Stromal cell of bone marrow (primary cell): ENCODE data around the gene LRRC27.

Experiments
- DNase-seq: peaks from one replicate; pipeline ENCODE4 v3.0.0-alpha.2; 2012; ENCODE audit warnings: low read depth

LRRC27 gene

DNA sequence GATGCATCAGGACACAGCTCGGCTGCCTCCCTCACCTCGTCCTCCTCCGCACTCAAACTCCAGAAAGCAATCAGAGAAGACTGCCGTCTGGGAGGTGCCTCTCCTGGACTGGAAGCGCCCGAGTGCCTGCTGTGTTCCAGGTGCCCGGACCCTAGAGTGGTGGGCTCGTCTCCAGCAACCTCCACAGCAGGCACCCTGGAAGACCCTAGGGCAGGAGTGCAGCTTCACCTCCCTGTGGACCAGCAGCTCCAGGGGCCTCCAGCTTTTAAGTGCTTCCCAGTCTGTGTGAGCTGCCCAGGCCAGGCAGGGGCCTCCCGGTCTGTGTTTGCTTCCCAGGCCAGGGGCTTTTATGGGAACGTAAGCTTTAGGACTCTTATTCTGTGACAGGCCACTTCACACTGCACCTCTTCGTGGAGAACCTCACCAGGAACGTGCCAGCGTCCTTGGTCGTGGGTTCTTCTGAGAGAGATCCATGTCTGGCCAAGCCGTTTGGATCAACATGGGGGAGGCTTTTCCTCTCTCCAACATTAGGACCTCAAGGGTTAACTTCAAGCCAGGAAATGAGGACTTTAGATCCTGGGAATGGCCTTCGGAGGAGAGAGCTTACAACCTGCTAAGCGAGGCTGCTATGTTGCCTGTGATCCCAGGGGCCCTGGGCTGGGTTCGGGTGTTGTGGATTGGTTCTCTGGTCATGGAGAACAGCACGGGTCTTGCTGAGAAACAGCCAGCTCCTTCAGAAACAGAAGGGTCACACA lies 59.1 kb downstream of the LRRC27 start:
- no peak for DNase-seq

DNA sequence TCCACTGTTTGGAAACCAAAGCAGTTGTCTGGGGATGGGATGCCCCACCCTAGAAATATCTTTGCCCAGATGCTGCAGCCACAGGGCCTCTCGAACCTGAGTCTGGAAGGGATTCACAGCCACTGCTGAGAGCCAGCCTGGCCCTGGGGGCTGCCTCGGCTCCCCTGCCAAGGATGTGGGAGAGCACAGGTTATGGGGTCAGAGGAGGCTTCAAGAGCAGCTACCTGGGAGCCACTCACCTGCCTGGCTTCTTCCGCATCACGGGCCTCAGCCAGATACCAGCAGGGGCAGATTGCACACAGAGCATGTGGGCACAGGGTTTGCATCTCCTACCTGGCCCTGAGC lies 59.7 kb downstream of the LRRC27 start:
- no peak for DNase-seq

DNA sequence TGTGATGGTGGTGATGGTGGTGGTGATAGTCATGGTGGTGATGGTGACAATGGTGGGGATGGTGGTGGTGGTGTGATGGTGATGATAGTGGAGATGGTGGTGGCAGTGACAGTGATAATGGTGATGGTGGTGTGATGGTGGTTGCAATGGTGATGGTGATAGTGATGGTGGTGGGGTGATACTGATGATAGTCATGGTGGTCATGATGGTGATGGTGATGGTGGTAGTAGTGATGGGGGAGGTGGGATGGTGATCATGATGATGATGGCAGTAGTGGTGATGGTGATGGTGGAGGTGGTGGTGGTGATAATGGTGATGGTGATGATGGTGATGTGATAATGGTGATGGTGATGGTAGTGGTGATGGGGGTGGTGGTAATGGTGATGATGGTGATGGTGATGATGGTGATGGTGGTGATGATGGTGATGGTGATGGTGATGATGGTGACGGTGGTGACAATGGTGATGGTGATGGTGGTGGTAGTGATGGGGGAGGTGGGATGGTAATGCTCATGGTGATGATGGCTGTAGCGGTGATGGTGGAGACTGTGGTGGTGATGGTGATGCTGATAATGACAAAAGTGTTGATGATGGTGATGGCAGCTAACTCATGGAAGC lies 60.3 kb downstream of the LRRC27 start:
- DNase-seq, result no peak

DNA sequence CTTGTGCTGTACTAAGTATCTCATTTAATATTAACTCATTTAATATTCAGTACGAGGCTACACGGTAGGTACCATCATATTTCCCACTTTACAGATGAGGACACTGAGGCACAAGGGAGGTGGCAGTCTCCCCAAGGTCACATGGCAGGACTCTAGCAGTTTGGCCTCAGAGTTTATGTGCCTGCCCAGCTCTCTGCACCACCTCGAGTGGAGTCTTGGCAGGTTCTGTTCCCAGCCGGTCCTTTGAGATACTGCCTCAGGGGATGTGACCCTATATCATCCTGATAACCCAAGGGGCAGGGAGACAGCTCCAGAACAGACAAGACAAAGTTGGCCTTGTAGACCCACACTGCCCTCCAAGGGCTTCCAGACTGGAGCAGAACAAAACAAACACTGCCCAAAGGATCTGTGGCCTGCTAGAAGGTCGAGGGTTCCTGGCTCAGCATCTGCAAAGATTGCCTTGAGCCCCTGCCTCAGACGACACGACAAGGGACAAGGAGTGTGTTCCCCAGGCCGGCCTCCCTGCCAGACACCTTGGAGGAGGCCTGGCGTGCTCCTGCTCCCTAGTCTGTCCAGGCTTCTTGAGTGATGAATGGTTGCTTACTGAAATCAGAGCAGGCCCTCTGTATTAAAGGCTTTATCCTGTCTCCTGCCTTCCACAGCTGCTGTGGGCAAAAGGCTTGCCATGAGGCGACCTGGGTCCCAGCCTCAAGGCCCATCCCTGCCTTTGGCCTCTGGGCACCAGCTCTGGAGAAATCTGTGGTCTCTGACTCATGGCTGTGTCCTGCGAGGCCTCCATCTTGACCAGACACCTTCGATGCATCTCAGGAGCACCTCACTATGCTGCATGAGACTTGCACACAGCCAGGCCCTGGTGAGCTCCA lies 61.1 kb downstream of the LRRC27 start:
- DNase-seq, result no peak

DNA sequence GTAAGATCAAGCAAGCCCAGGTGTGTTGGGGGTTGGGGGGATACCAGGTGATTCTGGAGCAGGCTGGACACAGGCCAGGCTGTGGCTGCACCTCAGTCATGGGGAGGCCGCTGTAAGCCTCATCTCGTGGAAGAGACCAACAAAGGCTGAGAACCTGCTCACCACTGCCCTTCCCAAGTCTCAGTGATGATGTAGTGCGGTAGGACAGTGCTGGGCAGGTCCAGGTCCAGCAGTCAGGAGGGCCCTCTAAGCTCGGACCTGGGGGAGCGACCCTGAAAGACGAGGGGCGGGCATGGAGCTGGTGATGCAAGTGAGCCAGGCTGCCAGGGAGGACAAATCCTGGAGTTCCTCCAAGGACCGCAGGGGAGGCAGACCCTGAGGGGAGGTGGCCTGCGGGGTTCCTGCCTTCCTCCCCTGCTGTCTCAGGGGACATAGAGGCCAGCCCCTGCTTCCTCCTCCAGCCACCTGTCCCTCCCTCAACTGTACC lies 61.7 kb downstream of the LRRC27 start:
- no peak for DNase-seq

DNA sequence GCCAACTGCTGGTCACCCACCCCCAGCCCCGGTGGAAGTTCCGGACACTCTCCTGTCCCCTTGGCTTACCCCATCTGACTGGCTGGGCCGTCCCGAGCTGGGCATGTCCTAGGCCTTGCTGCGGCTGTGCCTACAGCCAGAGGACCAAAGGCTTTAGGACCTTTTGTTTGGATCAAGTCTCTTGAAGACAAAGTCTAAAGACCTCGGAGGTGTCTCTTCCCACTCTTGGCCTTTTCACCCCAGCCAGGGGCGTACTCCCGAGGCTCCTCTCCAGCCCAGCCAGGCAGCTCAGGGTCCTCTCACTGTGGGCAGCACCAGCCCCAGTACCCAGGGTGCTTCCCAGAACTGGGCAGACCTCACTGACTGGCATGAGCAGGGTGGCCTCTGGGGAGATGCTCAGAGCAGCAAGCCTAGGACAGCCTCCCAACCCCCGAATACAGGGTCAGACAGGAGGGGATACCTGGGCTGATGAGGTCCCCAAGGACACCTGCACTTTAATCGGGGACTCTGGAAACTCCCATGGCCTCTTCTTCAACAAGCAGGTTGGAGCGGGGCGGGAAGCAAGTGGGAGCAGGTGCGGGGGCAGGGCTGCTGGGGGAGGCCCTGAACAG lies 62.3 kb downstream of the LRRC27 start:
- no peak for DNase-seq

DNA sequence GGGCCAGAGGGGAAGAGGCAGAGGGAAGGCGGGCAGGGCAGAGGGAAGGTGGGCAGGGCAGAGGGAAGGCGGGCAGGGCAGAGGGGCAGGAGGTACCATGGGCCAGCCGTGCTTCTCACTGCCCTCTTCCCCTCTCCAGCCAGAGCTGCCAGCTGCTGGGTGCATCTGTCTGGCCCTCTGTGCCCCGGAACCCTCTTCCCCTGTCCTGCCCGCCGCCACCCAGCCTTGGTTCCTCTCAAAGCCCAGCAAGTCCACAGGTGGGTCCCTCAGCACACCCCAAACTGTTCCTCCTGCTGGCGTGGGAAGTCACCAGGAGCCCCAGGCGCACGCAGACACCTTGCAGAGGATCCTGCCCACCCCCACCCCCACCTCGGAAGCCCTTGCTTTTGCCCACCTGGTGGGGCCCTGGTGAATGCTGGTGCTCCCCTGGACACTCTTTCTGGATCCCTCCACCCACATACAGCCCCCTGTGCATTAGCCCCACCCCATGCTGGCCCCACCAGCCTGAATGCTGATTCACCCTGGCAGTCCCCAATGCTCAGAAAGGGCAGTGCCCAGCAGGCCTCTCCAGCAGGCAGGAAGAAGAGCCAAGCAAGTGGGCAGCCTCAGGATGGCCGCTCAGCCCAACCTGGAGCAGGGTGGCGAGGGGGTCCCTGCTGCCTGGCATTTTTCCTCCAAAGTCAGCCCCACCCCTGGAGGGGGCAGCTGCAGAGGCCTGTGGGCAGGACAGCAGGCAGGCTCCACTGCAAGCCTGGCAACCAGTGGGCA lies 63.1 kb downstream of the LRRC27 start:
- DNase-seq, result no peak

DNA sequence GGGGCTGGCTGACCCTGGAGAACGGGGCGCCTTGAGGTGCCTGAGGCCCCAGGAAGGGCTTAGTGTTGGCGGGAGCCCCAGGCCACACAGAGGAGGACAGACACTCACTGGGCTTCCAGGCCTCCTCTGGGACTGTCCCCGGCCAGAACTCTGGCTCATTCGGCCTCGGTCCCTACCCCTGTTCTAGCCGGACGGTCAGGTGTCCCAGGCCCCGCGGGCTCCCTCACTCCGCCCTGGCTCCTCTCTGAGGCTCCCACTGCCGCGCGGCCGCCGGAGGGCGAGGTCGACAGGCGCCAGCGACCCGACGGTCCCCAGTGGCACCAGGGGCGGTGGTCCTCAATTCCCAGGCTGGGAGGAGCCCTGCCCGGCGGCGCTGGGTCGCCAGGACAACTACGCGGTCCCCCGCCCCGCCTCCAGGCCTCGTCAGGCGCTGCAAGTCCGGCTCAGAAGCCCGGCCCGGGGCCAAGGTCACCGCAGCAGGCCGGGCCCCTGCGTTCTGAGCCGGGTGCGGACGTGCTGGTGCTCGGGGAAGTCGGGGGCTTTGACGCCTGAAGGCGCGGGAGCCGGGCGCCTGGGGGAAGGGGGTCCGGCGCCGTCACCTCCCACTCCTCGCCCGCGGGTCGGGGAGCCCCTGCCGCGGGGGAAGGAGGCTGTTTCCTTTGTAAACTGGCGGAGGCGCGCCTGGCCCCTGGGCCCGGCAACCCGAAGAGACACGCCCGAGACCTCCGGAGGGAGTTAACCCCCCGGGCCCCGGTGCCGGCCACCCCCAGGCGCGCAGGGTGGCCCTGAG lies 63.9 kb downstream of the LRRC27 start:
- DNase-seq, result no peak

DNA sequence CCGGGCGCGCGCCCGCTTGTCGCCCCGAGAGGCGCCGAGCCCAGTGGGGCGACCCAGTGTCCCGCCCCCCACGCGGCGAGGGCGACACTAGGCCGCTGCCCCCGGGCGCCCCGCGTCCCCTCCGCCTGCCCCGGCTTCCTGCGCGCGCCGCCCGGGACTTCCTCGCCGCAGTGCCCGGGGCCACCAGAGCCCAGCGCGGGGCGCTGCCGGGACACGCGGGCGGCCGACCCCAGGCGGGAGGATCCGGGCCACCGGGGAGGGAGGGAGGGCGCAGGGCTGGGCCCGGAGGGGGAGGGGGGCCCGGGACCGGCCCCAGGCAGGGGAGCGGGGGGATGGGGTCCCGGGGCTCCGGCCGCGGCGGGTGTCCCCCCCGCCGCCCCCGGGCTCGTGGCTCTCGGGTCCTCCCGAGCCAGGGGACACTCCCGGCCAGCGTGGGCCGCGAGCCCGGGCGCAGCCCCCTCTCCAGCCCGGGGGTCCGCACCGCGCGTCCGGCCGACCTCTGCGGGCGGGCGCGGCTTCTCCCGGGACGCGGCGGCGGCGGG lies 64.6 kb downstream of the LRRC27 start:
- no peak for DNase-seq

DNA sequence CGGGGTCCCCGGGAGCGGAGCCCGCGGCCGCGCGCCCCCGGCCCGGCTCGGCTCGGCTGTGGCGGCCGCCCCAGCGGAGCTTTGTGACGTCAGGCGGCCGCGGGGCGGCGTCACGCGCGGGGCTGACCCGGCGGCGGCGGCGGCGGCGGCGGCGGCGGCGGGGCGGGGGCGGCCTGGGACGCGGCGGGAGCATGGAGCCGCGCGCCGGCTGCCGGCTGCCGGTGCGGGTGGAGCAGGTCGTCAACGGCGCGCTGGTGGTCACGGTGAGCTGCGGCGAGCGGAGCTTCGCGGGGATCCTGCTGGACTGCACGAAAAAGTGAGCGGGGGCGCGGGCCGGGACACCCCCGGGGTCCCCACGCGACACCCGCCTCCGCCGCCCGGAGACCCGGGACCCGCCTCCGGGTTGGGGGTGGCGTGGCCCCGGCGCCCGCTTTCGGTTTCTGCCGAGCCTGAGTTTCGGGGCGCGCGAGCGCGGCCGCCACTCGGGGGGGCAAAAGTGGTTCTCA lies 65.1 kb downstream of the LRRC27 start, which contains the start of gene PWWP2B:
Gene PWWP2B, plus strand, starts transcription at position 165 of the 506 bp plus-strand sequence. Its CDS starts 27 bp downstream, at position 192.
- DNase-seq, result no peak

DNA sequence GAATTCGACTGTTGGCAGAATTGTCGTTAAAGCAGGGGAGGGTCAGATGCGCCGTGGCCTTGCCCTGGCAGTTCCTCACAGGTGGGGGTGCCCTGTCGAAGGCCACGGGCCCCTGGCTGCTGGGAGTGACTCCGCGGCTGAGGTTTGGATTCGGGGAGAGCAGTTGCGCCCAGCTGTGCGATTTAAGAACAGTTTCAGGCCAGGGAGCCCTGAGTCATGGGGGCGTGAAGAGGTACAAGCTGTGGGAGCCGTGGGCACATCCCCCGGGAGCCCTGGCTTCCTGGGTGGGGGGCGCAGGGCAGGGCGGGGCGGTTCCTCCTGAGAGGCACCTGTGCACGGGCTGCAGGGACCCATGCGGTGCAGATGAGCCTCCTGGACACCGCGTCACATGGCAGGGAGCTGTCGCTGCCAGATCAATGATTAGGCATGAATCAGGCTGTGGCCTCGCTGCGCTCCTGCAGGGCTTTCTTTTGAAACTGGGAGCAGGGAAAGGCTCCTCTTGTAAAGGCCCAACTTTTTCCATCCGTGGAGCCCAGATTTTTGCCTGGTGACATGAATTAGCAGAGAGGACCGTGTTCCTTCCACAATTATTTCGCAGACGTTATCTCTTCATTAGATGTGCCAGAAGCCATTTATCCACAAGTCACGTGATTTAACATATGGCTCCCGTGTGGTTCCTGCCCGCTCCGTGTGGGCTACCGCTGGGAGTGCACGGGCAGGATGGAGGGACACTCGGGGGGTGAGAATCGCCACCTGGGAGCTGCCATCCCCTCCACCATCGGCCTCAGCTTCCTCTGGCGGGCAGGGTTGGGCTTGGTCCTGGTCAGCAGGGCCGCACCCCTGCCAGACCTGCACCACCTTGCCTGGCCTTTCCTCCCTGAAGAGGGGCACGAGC lies 65.9 kb downstream of the LRRC27 start:
- DNase-seq, result no peak

DNA sequence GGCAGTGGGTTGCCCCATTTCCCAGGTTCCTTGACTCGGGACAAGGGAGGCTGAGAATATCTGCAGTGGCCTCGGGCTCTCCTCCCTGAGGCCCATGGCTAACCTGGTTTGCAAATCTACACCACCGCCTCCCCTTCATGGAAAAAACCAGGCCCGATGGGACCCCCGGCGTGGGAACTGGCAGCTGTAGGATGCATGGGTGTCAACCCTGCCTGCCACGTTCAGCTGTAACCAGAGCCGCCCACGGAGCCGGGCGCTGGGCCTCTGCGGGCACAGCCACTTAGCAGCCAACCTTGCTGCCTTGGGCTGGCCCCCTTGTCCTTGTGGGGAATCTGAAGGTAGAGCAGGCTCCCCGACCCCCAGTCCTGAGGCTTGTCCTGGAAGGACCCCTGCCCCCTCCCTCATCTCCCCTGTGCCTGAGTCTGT lies 66.6 kb downstream of the LRRC27 start:
- no peak for DNase-seq

DNA sequence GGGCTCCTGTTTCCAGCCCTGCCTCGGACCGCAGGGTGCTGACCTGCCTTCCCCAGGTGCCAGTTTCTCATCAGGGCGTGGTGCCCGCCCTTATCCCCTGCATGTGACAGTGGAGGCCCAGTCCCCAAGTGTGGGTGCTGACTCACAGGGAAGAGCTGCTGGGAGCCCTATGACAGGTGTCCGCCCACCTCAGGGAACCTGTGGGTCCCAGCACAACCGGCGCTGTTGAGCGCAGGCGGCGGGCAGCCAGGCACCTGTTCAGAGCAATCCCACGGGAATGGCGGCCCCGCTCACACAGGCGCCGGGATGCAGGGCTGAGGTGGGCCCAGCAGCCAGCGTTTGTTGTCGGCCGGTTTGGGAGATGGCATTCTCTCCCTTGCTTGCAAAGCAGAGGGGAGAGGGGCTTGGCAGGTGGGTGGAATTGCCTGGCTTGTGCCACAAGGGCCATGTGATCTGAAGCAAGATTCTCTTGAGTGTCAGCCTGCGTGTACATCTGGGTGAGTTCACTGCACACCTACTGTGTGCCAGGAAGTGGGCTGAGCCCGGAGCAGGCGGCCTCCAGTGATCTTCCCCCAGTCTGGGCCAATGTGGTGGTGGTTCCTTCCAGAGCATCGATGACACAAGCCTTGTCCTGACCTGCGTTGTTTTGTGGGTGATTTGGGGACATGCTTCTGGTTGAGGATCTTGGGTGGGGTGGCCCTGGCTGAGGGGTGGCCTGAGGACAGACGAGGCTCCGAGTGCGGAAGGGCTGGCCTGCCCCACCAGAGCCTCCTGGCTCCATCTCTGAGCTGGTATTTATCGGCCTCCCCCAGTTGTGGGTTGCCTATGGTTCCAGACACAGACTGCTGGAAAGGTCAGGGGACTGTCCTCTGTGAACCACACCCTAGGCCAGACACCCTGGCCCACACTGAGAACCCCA lies 67.4 kb downstream of the LRRC27 start:
- DNase-seq, result no peak

DNA sequence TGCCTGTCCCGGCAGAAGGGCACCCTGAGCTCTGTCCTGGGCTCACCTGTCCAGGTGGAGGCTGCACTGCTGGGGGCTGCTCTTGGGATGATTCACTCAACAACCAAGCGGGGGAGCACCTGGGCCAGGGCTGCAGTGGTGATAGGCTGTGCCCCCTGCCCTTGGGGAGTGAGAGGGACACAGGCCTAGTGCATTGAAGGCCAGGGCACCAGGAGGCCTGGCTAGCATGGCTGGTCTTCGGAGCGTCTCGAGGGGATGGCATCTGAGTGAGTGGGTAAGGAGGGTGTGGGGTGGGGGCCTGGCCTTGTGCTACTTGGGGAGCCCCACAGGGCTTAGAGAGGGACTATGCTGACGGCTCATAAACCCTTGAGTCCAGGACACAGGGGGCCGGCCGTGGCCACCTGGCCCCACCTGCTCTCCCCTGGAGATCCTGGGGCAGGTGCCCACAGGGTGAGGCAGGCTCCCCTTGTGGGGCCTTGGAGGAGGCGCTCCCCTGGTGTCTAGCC lies 68.1 kb downstream of the LRRC27 start:
- DNase-seq, result no peak

DNA sequence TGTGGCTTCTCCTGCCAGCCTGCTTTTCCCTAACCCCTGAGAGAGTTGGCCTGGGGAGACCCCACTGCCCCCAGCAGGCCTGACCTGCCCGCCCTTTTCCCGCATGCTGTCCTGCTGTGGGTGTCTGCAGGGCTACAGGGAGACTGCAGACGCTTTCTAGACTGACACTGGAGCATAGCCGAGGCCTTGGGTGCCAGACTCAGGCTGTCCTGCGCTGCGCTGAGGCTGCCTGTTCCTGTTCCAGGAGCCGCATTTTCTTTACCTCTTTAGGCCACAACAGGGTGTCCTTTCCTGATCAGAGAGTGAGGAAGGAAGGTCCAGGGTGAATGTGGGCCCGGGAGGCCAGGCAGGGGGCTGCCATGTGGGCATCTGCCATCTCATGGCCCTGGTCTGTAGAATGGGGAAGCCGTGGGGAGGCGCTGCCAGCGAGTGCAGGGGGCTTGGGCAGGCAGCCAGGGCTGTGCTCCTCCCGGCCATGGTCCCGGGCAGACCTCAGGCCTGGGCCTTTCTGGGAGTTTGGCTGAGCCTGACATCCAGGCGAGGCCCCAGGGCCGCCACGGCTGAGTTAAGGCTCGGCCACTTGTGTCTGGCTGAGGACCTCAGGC lies 68.7 kb downstream of the LRRC27 start:
- DNase-seq, result no peak

DNA sequence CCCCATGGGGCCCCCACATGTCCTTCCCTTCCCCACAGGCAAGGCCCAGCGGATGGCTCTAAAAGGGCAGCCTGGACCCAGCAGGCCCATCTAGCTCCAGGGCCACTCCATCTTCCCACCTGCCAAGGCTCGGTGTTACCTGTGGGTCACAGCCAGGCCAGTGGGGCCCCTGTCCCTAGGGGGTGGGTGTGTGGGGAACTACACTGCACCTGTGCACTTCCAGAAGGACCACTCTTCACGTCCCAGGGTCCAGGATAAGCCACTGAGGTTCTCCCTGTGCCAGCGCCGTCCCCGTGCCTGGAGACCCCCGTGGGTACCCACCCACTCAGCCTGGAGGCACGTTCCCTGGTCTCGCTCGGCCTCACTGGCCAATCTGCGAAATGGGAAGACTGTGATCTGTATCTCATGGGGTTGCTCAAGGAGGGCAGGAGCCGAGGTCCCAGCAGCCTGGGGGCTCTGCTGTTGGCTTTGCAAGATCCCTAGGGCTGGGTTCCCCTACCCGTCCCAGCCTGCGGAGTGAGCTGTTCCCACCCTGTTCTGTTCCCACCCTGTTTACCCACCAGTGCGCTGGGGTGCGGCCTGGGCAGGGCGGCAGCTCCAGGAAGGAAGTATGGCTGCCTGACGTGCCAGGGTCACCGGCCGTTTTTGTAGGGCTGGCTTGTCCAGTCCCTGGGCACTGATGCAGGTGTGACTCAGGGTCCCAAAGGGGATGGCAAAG lies 69.6 kb downstream of the LRRC27 start:
- DNase-seq, result no peak

DNA sequence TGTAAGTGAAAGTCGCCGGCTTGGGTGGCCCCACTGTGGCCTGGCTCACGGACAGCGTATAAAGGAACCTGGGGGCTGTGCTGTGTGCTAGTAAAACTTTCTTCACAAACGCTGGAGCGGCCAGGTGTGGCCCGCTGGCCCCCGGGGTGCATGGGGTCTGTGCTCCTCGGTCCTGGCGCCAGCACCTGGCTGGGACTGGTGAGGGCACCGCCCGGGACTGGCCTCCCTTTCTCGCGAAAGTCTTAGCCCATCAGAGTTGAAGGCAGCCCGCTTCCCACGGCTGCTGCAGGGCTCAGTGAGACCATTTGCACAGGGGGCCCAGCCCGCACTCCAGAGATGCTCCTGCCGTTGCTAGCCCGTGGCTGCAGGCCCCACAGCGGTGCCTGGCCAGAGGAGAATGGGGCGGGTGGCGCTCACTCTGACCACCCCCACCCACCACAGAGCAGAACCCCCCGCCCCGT lies 70.8 kb downstream of the LRRC27 start:
- DNase-seq, result no peak
